NCI-H2171 (cell line): ENCODE data around the gene DSE.

Source experiments
- DNase-seq: peaks from one replicate; lab custom pipeline; 2025; lab: John Stamatoyannopoulos, UW

DSE gene

GRCh38 chr6:116413357-116413756, 42.6 kb downstream of the DSE start:
- DNase-seq, result no peak

GRCh38 chr6:116417661-116418060, 46.9 kb downstream of the DSE start:
- no peak for DNase-seq

GRCh38 chr6:116419069-116419786, 48.5 kb downstream of the DSE start:
- no peak for DNase-seq

GRCh38 chr6:116420341-116420740, 49.6 kb downstream of the DSE start:
- no peak for DNase-seq

- DNase-seq, result no peak
Observed at GRCh38 chr6:116422238-116422637, 51.5 kb downstream of the DSE start.

GRCh38 chr6:116424001-116424400, 53.3 kb downstream of the DSE start:
- no peak for DNase-seq

- DNase-seq, result no peak
Observed at GRCh38 chr6:116426551-116426950, 55.8 kb downstream of the DSE start.

- DNase-seq, result no peak
Observed at GRCh38 chr6:116429111-116429510, 58.4 kb downstream of the DSE start.

GRCh38 chr6:116430860-116431259, 60.1 kb downstream of the DSE start:
- no peak for DNase-seq

- no peak for DNase-seq
Observed at GRCh38 chr6:116431964-116432595, 61.3 kb downstream of the DSE start.

GRCh38 chr6:116433206-116433712, 62.5 kb downstream of the DSE start:
- DNase-seq, result no peak

- no peak for DNase-seq
Observed at GRCh38 chr6:116434056-116434725, 63.4 kb downstream of the DSE start.

- no peak for DNase-seq
Observed at GRCh38 chr6:116436586-116436985, 65.8 kb downstream of the DSE start.

GRCh38 chr6:116437656-116438055, 66.9 kb downstream of the DSE start:
- no peak for DNase-seq

GRCh38 chr6:116438590-116439448, 68.1 kb downstream of the DSE start:
- DNase-seq, result no peak

GRCh38 chr6:116439522-116440051, 68.8 kb downstream of the DSE start:
- no peak for DNase-seq

- DNase-seq, result no peak
Observed at GRCh38 chr6:116443105-116443504, 72.4 kb downstream of the DSE start.

GRCh38 chr6:116444092-116444491, 73.3 kb downstream of the DSE start:
- no peak for DNase-seq

GRCh38 chr6:116444575-116444974, 73.8 kb downstream of the DSE start:
- no peak for DNase-seq

GRCh38 chr6:116445102-116445501, 74.4 kb downstream of the DSE start:
- DNase-seq, result no peak

GRCh38 chr6:116446399-116446798, 75.7 kb downstream of the DSE start:
- no peak for DNase-seq

- no peak for DNase-seq
Observed at GRCh38 chr6:116447052-116447451, 76.3 kb downstream of the DSE start.
